HG03175 (cell line): ENCODE measurements around the gene SERPINA5.
"Not testable (repeated sequence)": the region's sequence is repeated elsewhere in the genome, so short reads cannot be mapped to it uniquely, and the experiment has no call there.

Experiments used
- ATAC-seq: cut with Tn5 transposase; IDR thresholded peaks from one replicate; pipeline ENCODE4 v1.9.1; 2021; ENCODE audit warnings: mild to moderate bottlenecking, moderate library complexity; ENCODE audit not compliant: unreplicated experiment

SERPINA5 gene

DNA sequence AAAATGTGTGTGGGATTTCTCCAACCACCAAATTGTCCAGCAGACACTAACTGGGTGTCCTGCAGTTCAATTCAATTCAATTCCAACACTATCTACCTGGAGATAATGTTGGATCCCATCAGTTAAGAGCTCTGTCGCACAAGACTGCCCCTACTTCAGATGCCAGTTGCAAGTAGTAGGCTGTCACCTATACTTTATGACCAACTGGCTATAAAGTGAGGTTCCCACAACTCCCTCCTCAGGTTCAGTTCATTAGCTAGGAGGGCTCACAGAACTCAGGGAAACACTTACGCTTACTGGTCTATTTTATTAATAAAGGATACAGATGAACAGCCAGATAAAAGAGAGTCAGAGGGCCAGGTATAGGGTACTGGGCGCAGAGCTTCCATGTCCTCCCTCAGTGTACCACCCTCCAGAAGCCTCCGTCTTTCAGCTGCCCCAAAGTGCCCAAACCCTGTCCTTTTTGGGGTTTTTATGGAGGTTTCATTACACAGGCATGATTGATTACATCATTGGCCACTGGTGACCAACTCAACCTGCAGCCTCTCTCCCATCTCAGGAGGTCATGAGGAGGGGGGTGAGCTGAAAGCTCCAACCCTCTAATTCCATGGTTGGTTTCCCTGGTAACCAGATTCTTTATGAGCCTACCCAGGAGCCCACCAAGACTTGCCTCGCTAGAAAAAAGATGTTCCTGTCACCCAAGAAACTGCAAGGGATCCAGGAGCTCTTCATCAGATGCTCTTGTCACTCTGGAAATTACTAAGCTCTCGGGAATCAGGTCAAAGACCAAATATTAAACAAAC is 7.5 kb upstream of the SERPINA5 start:
- ATAC-seq = no peak

DNA sequence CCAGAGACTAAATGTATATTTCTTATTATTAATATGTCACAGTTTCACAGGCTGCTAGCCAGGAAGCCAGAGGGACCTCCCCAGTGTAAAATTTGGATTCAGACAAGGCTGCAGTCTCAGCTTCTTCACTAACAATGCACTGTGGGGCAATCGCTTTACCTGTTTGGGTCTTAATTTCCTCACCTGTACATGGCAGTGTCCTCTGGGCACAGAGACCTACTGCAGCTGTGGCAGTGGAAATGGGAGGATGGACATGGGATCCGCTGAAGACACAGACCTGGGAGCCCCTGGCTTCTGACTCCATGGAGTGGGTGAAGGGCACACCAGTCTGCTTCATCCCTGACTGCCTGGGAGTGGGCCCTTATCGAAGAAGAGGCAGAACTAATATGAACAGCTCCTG is 6.9 kb upstream of the SERPINA5 start:
- no peak for ATAC-seq

DNA sequence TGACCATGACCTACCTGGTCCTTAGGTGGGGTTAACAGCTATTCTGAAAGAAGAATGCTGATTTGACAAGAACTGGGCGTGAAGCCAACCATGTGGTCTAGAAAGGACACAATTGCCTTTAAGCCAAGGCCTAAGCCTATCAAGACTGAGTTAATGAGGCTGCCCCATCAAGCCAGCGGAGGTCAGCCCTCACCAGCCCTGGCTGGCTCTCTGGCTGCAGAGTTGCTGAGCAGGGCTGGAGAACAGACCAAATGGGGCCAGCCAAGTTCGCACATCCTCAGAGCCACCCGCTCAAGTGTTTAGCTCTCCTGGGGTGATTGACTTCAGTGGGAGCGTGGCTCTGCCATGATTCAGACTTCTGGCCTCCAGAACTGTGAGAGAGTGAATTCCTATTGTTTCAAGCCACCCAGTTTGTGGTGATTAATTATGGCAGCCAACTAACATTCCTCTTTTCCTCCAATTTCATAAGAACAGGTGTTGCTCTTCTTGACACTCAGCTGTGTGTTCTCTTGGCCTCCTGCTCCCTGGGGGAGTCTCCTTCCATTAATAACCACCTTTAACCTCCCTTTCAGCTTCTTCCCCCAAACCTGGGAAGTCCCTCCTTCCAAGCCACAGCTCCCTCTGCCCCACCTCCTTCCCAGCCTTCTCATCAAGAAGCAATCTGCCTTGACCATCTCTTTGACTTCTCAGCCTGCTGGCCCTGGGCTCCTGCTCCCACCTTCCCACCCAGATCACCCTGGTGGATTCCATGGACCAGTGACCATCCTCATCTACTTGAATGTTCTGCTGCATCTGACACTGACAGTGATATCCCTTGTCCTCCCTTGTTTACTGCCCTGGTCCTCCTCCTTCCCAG is 5.3 kb upstream of the SERPINA5 start:
- no peak for ATAC-seq

DNA sequence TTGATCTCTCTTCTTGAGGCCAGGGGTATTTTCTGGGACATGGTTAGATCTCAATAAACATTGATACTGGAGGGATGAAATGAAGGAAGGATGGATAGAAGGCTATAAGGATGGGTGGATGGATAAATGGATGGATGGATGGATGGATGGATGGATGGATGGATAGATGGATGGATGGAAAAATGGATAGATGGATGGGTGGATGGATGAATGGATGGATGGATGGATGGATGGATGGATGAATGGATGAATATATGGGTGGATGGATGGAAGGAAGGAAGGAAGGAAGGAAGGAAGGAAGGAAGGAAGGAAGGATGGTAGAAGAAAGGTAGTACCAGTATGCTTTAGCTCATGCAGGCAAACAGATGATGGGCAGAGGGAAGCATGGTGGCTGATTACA is 3.8 kb upstream of the SERPINA5 start:
- not testable (repeated sequence) for ATAC-seq

DNA sequence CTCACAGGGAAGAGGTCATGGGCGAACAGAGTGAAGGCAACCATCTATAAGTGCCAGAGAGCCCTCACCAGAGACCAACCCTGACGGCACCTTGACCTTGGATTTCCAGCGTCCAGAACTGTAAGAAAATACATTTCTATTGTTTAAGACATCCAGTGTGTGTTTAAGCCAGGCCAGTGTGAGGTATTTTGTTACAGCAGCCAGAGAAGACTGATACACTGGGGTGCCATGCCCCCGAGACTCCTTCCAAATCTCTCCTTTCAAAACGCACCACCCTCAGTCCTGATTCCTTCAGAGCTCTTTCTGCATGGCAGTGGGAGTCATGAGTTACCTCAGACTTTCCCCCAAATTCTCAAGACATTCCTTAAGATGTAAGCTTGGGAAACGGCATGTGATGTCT is 2.5 kb upstream of the SERPINA5 start:
- ATAC-seq = no peak

DNA sequence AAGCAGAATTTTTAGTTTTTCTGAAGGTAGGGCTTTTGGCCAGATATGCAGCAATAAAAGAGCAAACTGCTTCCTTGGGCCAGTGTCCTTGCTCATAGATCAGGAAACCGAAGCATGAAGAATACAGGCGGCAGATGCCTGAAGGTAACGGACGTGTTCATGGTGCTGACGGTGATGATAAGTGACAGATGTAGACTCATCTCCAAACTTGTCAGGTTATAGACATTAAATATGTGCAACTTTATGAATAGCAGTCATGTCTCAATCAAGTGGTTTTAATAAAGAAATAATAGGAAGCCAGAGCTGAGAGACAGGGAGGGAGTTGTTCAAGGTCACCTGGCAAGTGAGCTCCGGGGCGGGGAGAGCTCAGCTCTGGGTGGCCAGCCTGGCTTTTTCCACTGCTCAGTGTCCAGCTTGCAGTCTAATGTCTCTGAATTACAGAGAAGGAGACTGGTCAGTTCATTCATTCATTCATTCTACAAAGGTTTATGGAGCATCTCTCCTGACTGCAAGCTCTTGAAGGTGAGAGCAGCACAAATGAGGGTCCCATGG is 1.0 kb downstream of the SERPINA5 start:
- no peak for ATAC-seq

DNA sequence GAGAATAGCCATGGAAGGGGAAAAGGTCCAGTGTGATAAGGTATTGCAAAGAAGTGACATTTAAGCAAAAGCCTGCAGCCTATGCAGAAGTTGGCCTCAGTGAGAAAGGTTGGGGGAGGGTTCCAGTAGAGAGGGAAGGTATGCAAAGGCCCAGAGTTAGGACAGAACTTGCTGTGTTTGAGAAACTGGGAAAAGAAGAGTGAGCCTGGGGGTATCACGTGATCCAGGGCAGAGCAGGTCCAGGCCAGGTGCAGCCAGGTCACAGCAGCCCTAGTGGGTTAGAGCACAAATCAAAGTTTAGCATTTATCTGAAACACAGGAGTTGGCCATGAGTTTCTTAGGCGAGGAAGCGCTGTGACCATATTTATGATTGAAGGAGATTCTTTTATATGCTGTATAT is 1.6 kb downstream of the SERPINA5 start:
- ATAC-seq = no peak

DNA sequence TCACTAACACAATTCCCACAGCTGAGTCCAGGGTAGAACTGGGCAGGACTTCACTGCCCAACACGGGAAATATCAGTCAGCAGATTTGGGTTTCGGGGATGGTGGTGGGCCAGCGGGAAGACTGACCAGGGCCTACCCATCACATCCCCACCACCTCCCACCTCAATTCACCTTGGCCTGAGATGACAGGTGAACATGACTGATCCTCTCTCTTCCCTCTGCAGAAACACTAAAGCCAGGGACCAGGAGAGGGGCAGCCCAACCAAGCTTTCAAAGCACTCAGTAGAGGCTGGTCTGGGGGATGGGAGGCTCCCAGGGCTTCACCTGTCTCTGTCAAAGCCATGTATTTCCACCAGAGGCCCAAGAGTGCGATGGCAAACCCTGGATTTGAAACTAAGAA is 2.3 kb downstream of the SERPINA5 start:
- no peak for ATAC-seq

DNA sequence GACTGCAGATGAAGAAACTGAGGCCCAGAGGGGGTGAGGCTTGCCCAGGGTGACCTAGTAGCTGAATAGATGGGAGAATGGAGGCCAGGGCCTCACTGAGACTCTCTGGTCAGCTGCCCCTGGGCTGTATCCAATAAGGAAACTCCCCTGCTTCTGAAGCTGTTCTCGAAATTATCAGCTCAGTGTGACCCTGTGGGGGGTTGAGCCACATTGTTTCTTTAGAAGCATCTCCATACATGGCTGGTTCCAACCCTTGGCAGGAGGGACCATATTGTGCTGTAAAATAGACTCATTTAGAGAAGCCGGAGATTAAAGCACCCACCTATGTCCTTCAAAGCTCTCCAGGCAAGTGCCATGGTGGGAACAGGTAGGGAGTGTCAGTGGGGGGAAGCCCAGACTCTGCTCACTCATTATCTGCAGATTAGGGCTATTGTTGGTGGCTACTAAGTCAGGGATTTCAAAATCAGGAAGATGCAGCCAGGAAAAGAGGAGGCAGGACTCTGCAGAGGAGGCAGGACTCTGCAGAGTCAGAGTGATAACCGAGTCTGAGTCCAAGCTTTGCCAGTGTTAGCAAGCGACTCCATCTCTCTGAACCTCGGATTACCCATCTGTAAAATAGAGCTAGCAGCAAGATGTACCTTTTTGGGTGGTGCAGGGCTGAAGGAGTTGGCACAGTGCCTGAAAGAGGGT is 3.5 kb downstream of the SERPINA5 start:
- ATAC-seq = no peak

DNA sequence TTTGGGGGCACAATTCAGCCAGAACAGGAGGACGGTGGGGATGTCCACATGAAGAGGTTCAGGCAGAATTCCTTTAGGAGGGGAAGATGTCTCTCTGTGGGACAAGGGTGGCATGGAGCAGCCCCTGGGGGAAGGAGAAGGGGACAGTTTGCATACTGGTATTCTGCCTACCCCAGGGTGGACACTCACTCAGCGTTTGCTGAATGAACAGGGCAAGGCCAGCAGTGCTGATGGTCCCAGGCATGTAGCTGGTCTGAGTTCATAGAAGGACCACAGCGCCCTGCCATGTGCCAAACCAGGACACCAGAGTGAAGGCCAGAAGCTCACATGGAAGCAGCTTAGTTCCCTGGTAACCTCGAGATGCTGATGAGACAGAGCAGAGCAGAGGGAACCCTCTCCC is 5.4 kb downstream of the SERPINA5 start:
- ATAC-seq = no peak

DNA sequence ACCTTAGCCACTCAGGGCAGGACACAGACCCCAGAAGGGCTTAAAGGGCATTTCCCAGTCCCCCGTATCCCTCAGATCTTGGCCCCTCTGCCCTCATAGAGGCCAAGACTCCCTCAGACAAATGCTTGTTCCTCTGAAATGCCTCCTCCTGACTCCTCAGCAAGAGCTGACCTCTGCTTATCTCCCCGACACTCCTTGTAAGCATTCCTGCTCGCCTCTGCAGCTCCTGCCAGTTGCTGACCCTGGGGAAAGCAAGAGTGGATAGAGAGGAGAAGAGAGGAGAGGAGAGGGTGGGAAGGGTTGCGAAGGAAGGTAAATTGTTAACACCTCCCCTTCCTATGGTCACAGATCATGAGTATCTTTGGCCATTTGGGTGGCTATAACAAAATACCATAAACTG is 7.1 kb downstream of the SERPINA5 start:
- ATAC-seq = no peak

DNA sequence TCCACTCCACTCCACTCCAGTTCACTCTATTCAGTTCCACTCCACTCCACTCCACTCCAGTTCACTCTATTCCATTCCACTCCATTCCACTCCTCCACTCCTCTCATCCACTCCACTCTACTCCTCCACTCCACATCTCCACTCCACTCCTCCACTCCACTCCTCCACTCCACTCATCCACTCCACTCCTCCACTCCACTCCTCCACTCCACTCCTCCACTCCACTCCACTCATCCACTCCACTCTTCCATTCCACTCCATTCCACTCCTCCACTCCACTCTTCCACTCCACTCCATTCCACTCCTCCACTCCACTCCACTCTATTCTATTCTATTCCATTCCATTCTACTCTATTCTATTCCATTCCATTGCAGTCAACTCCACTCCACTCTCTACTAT is 9.8 kb downstream of the SERPINA5 start:
- ATAC-seq = no peak

DNA sequence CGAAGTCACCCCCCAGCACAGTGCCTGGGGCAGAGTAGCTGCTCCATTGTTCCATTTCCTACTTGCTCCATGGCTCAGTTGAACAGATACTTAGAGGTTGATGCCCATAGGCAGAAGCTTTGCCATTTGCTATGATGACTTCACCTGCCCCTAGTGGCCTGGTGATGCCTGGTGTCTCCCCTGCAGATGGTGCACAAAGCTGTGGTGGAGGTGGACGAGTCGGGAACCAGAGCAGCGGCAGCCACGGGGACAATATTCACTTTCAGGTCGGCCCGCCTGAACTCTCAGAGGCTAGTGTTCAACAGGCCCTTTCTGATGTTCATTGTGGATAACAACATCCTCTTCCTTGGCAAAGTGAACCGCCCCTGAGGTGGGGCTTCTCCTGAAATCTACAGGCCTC is 10.6 kb downstream of the SERPINA5 start:
- ATAC-seq = no peak

DNA sequence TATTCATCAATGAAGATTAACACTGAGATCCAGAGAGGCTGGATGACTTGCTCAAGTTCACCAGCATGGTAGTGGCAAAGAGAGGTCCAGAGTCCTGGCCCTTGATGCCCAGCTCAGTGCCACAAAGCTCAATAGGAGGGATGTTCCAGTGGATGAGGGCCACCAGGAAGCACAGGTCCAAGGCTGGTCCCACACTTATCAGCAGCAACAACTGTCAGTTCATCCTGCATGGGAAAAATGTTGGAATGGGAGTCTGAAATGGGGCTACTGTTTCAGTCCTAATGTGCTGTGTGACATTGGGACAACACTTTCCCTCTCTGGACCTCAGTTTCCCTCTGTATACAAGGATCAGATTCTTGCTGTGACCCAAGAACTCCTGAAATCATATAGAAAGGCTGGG is 11.2 kb downstream of the SERPINA5 start:
- ATAC-seq = no peak

DNA sequence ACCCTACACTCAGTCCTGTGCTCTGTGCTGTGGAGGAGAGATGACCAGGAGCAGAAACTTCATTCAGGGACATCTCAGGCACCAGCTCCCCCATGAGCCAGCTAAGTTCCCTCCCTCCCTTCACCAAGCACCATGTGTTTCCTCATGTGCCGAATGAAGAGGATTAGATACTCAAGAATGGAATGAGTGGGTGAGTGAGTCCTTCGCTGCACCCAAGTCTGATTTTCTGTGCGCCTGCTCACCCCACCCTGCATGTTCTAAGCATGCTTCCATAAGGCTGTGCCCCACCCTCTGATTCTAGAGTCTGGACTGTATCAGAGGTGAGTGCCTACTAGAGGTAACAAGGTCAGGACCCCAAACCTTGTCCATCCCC is 12.1 kb downstream of the SERPINA5 start:
- ATAC-seq = no peak

DNA sequence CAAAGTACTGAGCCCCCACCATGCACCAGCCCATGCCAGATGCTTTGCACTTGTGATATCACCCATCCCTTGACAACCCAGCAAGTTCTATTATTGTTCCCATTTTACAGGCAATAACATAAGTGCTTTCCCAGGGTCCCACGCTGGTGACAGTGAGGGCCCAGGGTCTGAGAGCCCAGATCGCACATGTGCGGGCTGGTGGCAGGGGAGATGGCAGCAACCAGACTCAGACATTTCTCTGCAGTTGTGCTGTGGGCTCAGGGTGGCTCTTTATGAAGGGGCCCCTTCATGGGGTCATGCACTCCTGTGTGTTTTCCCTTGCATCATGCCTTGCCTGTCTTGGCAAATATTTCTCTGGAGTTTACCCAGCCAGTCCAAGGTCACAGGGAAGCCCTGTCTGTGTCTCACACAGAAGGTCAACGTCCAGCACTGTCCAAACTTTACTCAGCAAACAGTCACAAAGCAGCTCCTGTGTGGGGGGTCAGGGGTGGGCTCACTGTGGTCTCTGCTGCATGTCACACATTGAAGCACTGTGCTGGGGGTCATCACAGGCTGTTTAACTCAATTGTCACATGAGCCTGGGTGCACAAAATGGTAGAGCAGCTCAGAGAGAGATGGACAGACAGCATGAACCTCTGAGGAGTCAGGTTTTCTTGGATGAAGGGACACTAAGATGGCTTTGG is 12.7 kb downstream of the SERPINA5 start:
- no peak for ATAC-seq

DNA sequence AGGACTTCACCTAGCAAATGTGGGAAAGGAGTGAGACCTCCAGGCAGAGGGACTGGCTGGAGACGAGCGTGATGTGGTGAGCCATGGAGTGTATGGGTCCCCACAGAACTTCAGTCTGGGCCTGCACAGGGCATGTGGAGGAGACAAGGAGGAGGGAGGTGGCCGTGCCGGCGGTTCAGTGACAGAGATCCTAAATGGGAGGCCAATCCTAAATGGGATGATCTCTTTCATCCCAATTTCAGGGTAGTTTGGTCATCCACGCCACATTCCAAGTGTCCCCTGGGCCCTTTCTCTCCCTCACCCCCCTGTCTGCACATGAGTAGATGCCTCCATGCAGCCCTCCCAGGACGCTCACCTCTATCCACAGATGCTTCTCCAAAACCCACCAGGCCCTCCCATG is 13.2 kb downstream of the SERPINA5 start:
- ATAC-seq = no peak

DNA sequence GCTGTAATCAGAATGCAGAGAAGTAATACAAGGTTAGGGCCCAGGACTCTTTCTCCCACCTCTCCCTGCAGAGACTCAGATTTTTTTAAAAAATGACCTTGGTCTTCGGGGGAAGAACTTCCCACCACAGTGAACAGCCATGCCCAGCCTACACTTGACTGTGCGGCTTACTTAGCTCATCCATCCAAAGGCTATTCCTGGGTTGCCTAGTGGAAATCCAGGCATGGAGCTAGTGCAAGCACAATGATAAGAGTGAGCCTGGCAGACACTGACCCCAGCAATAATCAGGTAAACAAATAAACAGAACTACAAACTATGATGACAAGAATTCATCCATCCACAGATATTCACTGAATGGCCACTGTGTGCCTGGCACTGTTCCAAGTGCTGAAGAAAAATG is 14.7 kb downstream of the SERPINA5 start:
- ATAC-seq = no peak

DNA sequence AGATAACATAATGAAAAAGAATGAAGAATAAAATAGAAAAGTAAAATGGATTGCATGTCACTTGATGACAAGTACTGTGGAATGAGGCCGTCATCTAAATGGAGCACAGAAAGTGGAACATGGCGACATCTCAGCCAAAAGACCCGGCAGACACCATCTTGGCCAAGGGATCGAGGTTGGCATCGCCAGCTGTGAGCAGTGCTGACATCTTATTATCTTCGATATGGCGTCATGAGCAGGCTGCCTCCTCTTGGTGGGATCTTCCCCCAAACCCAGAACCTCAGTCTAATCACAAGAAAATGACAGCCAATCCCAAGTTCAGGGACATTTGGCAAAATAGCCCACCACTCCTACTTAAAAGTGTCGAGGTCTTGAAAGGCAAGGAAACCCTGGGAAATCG is 15.1 kb downstream of the SERPINA5 start:
- ATAC-seq = no peak

DNA sequence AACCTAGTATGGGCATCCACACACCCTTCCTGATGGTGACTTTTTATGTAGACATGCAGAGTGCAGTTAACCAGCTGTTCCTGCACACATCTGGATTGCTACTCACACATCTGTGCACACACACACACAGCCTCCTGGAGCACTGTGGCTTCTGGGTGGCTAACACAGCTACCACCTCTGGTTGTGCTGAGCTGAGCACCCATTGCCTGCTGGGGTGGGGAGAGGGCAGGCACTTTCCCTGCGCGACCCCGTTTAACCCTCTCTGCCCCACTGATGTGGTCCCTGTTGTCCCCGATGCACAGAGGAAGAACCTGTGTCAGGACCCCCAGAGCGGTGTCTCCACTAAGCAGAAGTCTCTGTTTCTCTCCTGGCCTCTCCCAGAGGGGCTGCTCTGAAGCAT is 16.6 kb downstream of the SERPINA5 start:
- ATAC-seq = no peak

DNA sequence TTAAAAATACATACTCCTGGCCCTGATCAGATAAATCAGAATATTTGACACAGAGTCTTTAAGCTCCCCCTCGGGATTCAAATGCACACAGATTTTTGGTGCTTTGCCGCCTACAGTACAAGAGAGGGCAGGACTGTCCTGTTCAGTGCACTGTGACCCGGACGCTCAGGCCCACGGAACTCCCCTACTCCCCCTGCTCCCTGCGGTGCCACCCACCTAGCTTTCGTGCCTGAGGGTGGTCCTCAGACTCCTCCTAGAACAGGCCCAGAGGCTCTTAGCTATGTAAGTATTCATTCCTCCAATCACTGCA is 17.2 kb downstream of the SERPINA5 start:
- ATAC-seq = no peak
